Activated CD4-positive, alpha-beta T cell treated with anti-CD3 and anti-CD28 coated beads, Interleukin-2, Interleukin-6, amounts not matched to agents 100 ng/mL and 50 ng/mL, durations not matched to agents 16 hours and 8 hours (primary cell): Measurements from ENCODE around the gene CEP164.
"Not testable (repeated sequence)": the region's sequence is repeated elsewhere in the genome, so short reads cannot be mapped to it uniquely, and the experiment has no call there.

Experiments
- DNase-seq: peaks from one replicate; pipeline ENCODE4 v3.0.0-alpha.2; 2020

Gene CEP164

DNA sequence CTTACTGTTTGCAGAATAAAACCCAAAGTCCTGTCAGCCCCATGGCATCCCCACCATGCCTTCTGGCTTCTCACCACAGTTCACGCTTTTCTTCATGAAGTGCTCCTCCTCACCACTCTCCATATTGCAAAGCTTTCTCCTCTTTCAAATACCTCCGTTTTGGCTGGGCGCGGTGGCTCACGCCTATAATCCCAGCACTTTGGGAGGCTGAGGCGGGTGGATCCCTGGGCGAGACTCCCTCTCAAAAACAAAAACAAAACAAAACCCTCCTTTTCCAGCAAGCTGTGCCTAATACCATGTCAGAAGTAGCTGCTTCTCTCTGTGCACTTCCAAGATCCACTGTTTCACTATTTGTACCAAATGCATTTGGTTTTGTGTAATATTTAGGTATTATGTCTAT lies 18.3 kb upstream of the CEP164 start:
- DNase-seq, result no peak

DNA sequence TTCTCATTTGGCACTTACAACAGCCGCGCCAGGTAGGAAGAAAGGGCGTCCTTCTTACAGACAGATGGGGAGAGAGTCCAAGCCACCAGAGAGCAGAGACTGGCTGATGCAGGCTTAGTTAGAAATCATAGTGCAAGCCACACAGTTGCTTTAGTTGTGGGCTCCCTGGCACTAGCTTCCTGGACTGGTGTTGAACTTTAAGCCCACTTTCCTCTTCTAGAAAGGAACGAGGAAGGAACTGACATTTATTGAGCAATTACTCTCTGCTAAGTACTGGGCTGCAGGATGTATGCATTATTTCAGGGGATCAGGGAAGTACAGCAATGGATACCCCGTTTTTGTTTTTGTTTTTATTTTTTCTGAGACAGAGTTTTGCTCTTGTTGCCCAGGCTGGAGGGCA lies 14.6 kb upstream of the CEP164 start:
- DNase-seq, result no peak

DNA sequence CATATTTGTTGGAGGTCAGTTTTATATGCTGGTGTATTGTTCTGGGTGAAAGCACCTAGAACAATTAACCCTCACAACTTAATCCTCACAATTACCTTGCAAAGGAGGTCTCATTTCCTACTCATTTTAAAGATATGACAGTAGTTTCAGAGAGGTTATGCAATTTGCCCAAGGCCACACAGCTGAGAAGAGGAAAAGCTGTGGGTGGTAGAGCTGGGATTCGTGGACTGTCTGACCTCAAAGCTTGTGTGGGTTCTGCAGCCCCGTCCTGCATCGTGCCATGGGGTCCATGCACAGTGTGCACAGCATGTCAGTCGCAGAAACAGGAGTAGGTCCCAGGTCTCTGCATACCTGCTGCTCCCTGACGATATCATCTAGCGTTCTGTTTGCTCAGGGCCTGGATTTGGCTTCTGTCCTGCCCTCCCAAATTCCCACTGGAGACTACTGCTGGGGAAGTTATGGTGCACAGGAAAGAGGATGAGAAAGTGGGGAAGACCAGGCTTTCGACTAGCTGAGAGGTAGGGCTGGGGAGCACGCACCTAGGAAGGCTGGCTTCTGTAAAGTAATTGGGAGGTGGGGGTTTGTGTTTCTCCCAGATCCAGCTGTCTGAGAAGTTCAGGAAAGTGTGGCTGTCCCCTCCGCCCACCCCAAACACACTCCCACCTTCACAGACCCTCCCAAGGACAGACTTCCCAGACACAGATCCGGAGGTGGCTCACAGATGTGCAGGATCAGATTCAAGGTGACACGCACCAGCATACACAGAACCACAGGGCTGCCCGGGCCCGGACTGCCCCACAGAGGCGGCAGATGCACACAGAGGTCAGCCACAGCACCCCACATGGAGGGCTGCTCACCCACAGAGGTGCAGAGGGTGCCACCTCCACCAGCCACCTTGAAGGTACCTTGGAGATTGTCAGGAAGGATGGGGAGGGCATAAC lies 13.6 kb upstream of the CEP164 start:
- DNase-seq, result no peak

DNA sequence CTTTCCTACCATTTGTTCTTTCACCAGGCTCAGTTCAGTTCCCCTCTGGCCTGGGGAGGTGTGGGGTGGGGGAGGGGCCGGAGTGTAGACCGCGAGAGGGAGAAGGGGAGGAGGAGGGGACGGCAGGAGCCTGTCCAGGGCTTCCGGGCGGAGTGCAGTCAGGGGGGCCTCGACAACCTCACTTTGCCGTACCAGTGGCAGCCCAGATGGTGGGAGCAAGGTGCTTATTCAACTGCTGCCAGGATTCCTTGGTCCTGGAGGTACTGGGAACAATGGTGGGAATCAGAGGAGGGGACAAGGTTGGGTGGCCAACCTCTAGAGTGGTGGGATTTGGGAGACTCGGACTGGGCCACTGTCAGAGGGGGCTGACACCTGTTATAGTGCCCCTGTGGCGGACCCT lies 12.8 kb upstream of the CEP164 start:
- DNase-seq, result no peak

DNA sequence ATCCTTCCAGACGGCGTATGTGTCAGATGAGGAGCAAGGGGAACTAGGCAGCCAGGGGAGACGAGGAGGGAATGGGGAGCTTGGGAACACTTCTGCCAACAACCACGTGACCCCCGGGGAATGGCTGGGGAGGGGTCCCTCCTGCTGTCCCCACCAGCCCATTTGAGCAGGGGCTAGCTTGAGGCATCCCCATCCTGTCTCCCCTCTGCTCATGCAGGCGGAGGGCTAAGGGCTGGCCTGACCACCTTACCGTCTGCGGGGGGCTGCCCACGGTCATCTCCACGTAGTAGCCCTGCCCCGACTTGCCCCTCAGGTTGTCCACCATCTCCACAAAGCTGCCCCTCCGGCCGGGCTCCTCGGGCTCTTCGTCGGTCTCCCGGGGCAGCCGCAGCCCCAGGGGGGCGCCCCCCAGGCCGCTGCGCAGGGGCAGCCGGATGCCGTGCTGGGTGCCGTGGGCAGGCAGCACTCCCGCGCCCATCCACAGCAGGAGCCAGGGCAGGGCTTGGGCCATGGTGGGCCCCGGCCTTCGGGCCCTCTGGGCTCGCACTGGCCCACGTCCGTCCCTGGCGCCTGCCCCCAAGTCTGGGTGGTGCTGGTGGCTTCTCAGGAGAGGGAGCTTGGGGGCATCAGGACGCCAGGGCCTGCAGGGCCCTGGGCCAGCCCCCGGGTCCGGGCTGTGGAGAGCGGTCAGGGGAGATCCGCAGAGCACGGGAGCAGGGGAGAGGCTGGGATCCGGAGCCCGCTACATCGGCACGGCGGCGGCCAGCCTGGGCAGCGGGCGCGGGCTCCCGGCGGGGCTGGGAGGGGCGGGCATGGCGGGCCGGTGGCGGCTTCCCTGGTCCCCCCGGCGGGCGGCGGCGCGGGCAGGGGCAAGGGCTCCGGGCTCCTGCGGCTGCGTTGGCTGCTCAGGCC lies 12.1 kb upstream of the CEP164 start:
- no peak for DNase-seq

DNA sequence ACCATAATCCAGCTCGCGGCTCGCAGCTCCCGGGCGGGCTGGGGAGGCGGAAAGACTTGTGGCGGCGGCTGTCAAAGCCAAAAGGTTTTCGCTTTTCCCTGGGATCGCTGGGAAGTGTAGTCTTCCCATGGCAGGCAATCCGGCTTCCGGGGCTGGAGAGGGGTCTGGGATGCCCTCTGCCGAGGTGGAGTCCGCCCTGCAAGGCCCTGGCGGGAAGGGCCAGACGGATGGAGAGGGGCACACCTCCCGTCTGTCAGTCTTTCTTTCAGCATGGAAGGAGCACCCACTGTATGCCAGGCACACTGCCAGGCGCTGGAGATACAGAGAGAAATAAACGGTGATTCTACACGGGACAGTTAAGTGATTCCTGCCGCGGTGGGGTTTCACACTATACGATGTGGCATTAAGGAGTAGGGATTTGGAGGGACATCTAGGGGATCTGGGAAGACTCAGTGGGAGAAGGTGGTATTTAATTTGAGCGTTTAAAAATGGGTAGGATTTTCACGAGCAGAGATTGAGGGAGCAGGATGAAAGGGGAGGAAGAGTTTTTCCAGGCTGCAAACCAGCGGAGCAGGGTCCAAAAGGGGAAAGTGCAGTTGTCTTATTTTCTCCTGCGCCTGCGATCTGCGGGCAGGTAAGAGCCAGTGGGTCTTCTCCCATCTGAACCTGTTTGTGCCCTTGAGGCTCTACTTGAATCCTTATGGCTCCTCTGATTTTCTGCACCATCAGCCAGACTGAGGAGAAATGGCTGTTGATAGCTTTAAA lies 11.3 kb upstream of the CEP164 start, which contains the start of gene BACE1:
Gene BACE1, minus strand, starts transcription at position 60 of the 765 bp plus-strand sequence. CDS start 461 bp downstream, outside the sequence.
- peak; percentile 31 for DNase-seq

DNA sequence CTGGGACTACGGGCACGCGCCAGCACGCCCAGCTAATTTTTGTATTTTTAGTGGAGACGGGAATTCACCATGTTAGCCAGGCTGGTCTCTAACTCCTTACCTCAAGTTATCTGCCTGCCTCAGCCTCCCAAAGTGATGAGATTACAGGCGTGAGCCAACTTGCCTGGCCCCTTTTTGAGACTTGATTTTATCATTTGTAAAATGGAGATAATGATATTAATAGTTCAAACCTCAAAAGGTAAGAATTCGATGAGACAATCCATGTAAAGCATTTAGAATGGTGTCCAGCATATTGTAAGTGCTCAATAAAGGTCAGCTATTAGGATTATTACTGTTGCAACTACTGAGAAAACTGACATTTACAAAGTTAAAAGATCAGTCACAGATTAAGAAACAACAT lies 8.9 kb upstream of the CEP164 start:
- no peak for DNase-seq

DNA sequence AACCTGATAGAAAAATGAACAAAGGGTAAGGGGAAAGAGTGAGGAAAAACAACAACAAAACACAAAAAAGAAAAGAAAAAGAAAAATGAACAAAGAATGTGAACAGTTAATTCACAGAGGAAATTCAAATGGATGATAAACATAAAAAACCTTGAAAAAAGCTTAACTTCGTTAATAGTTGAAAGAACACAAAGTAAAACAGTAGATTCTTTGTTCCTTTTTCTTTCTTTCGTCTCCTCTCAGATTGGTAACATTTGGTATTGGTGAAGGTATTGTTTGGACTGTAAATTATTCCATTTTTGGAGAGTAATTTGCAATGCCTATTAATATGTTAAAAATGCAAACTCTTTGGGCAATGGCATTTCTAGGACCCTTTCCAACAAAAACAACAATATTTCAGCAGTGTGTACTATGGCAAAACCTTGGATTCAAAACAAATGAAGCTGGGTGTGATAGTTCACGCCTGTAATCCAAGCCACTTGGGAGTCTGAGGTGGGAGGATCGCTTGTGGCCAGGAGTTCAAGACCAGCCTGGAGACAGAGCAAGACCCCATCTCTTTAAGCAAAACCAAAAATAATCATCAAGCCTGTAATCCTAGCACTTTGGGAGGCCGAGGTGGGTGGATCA lies 8.3 kb upstream of the CEP164 start:
- no peak for DNase-seq

DNA sequence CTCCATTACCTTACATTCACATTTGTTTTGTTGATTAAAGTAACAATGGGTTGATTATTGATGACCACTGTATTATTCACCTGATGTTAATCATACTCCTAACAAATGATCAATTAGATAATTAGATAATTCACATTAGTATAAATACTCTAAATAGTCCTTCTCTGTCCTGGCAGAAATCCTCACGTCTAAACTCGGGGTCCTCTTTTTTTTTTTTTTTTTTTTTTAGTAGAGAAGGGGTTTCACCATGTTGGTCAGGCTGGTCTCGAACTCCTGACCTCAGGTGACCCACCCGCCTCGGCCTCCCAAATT lies 443 bp upstream of the CEP164 start:
- DNase-seq, result not testable (repeated sequence)

DNA sequence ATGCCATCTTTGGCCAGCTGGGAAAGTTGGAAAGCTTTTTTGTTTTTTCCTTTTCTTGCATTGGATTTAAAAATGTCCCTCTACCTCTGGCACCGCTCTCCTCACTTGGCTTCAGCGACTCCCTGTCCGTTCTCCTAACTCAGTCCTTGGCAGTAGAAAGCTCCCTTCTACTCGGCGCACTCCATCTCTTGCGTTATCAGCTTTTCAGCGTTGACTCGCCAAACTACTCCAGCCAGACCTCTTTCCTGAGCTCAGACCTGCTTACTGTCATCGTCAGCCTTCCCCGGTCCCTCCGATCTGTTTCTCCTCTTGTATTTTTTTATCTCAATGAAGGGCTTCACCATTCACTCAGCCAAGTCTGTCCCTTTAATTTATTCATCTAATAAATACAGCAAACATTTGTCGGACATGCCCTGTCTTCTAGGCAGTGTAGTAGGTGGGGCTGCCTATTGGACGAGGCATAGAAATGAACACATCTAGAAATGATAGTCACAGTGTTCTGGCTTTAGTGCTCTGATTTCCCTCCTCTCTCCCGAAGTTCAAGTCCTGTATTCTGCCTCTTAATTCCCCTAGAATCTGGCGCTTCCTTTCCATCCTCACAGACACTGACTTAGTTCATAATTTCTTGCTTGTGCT lies 839 bp downstream of the CEP164 start:
- DNase-seq, result peak; percentile 14

DNA sequence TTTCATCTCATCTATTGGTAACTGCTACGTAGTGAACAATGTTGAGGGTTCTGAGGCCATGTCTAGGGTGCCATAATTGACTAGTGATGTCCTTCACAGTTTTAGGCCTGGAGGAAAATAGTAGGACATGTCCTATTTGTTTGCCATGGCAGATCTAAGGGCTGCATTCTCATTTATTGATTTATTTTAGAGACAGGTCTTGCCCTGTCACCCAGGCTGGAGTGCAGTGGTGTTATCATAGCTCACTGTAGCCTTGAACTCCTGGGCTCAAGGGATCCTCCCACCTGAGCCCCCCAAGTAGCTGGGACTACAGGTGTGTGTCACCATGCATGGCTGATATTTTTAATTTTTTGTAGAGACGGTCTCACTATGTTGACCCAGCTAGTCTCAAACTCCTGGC lies 5.2 kb downstream of the CEP164 start:
- no peak for DNase-seq

DNA sequence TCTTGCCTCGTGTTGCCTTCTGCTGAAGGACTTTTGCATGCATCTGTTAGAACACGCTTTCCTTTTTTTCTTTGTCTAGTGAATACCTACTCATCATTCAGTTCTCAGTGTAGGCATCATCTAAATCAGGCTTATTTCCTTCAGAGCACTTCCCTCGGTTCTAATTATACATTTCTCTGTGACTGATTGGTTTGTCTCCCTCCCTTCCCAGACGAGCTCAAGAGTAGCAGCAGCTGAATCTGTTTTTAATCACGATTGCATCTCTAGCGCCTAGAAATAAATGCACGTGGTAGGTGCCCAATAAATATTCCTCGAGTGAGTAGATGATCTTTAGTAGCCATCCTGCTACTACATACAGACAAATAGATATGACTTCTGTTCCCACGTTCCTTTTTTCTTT lies 6.3 kb downstream of the CEP164 start:
- no peak for DNase-seq

DNA sequence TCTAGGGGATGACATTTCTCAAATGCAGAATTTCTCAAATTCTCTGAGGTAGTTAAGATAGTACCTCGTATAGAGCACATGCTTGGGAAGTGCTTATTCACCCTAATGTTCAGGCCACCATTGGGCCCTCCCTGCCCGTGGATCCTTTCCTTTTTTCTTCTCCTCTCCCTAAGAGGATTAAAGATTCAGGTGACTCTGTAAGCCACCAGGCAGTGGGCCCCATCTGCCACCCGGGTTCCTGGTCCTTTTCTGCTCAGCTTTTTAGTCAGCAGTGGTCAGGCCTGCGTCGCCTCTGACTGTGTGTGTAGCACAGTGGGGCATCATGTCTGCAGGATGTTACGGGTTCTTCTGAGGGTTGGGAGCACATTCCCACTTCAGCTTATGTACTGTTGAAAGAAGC lies 7.2 kb downstream of the CEP164 start:
- DNase-seq, result no peak

DNA sequence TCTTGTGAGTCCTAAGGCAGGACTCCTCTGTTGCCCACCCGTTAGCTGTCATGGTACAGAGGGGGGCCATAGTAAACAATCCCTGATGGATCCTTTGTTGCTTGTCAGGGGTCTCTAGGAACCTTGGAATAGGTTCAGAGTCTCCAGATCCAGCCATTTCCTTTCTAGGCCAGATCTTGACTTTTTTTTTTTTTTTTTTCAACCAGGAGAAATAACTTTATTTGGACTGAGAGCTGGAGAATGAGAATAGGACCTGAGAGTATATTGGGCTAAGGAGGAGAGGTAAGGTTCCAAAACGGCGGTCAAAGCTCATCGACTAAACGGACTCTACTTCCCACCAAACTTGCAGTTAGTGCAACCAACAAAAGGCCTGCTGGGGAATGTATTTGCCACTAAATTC lies 7.7 kb downstream of the CEP164 start:
- DNase-seq, result no peak

DNA sequence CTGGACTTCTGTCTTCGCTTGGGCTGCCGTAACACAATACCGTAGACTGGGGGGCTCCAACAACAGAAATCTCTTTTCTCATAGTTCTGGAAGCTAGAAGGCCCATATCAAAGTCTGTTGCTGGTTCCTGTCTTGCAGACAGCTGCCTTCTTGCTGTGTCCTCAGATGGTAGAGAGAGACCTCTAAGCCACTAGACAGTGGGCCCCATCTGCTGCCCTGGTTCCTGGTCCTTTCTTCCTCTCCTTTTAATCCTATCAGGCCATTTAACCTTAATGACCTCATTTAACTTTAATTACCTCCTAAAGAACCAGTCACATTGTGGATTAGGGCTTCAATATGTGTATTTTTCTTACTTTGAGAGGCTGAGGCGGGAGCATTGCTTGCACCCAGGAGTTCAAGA lies 9.4 kb downstream of the CEP164 start:
- no peak for DNase-seq

DNA sequence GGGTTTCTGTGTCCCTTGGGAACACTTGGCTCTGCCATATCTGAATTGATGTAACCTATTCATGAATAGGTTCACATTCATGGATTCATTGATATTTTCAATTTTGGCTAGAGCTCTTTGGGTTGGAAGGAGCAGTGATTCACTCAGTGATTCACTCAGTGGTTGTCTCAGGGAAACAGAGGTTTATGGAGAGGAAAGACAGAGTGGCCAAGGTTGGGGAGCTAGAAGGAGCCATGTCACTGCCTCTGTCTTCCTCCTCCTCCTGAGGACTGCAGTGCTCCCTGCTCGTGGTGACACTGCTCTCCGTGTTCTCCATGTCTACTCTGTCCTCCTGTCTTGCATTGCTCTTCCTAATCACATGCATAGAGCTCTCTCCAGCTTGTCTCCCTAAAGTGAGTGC lies 17.4 kb downstream of the CEP164 start:
- DNase-seq, result no peak

DNA sequence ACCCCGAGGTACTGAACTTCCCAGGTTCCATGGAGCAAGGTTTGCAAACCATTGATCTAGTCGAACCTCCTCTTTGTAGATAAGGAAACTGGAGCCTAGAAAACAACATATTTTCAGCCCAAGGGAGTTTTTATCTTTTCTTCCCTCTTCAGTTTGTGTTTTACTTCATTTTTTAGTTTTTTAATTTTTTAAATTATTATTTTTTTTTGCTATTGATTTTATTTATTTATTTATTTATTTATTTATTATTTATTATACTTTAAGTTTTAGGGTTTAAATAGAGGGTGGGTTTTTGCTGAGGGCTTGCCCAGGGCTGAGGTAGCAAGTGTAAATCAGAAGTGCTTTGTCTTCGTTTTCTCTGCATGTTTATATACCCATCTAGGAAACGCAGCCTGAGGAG lies 26.9 kb downstream of the CEP164 start:
- DNase-seq, result no peak

DNA sequence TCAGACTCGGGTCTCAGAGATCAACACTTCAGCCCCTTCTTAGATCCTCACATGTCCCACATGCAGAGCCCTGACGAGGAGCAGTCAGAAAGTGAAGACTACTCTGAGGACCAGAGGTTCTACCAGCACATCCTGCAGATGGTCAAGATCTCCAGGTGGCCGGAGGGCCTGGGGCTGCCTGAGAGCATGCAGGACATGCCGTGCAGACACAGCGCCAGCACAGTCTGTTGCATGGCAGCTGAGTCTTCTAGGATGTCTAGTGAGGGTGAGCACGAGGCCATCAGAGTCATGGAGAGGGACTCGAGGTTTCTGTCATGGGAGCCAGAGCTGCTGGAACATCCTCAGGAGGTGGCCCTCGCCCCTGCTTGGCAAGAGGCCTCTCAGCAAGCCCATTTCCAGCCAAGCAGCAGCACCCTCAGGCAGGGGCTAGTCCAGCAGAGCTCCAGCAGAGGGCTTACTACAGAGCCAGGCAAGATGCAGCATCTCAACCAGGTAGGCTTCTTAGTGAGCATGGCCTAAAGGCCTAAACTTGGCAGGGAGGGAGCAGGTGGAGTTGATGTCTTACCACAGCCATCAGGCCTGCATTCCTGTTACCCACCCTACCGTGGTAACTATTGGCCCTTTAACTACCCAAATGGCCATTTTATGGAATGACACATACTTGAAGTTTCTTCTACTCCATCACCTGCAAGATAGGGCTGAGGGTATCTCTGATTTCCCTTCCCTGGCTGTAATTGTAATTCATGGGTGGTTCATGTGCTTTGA lies 28.7 kb downstream of the CEP164 start:
- no peak for DNase-seq

DNA sequence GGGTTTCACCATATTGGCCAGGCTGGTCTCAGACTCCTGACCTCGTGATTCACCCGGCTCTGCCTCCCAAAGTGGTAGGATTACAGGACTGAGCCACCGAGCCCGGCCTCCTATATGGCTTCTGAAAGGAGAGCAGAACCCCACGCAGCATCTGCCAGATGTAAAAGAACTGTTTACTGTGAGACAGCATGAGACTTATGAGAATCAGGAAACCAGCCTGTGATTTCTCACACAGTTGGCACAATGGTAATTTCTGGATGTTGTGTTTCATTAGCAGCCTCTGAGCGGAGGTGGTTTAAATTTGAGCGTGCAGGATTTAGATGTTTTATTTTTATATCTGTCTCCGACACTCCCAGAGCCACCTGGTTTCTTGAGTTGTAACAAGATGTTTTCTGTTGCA lies 33.8 kb downstream of the CEP164 start:
- no peak for DNase-seq

DNA sequence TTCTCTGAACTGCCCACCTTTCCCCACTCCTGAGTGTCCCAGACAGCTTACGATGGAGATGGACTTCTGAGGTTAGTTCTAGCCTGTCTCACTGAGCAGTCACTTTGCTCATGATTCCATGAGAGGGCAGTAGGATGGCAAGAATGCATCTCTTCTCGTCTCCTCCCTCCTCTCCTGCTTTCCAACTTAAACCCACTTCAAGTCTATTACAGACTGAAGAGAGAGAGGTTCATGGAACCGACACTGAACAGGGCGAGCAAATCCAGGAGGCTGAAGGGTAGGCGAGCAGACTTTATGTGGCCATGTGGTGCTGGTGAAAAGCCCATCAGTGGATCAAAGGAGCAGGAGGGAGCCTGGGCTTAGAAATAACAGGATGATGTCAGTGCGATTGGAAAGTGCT lies 38.6 kb downstream of the CEP164 start:
- no peak for DNase-seq

DNA sequence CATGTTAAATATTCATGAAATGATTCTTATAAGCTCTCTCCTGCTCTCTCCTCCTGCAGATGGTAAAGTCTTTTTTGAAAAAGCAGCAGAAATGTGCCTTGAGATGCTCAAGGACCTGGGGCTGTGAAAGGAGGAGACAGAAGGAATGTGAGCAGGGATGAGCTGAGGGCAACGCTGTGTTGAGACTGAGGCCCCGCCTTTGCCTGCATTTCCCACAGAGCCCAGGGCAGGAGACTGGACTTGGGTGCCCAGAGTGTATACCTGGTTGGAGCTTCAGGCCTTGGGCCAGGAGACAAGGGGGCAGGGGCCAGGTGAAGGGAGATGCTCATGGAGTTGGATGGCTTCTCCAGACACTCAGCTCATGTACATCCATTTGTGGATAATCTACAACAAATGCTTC lies 39.2 kb downstream of the CEP164 start:
- no peak for DNase-seq
